Stimulated activated CD4-positive, alpha-beta T cell treated with anti-CD3 and anti-CD28 coated beads, TNF-alpha, amount 100 ng/mL, for 4 hours (primary cell): ENCODE measurements around the gene CIBAR2.

Experiments used
- DNase-seq, 3 experiments: peaks; one replicate each; pipeline ENCODE4 v3.0.0-alpha.2; 2020; ENCODE audit warnings: low read depth in 3 of 3

The CIBAR2 gene

DNA sequence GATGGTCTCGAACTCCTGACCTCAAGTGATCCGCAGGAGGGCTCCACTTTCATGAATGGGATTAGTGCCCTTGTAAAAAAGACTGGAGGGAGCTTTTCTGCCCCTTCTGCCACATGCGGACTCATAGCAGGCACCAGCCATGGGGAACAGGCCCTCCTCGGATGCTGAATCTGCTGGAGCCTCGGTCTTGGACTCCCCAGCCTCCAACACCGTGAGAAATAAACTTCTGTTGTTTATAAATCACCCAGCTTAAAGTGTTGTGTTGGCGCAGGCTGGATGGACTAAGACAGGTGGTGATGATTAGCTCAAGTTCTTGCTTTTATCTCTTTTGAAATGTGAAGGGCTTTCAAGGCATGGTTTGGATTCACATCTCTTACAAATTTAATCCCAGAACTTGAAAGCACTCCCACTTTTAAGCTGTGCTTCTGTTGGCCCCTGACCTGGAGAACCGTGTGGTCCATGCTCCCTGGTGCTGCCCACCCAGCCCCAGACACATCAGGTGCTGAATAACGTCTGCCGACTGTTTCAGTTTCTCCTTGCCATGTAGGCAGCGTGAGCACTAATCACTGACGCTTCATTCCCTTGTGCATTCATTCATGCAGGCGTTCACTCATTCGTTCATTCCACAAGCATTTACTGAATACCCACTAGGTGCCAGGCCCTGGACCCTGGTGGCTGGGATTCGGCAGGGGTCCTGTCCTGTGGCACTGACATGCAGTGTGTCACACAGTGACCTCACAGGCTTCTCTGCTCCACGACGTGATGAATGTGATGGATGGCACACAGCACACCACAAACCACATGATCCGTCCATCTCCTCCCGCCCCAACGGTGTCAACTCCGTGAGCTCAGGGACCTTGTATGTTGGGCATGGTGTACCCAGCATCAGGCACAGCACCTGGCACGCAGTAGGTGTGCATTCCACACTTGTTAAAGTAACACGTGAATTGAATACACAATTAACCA is 8.9 kb downstream of the CIBAR2 start:
- no peak for DNase-seq

DNA sequence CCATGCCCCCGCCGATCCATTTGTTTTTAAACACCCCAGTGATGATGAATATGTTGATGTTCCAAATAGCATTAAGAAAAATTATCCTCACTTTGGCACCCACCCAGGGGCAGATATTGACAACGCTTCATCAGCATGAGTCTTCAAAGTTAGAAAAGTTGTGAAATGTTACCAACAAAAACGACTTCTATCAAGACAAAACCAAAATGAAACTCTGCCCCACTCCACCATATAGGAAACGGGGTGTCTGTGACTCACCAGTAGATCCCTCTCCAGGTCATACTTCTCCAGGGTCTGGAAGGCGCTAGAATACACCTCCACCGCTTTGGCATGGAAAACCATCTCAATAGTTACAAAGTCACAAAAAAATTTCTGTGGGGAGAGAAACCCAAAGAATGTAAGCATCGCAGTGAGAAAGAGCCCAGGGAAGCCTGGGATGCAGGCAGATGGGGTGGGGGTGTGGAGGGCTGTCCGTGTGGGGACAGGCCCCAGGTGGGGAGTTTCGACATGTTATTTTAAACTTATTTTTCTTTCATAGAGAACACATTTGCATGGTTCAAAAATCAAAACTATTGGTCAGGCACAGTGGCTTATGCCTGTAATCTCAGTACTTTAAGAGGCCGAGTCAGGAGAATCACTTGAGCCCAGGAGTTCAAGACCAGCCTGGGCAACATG is 10.2 kb downstream of the CIBAR2 start:
- DNase-seq: no peak

DNA sequence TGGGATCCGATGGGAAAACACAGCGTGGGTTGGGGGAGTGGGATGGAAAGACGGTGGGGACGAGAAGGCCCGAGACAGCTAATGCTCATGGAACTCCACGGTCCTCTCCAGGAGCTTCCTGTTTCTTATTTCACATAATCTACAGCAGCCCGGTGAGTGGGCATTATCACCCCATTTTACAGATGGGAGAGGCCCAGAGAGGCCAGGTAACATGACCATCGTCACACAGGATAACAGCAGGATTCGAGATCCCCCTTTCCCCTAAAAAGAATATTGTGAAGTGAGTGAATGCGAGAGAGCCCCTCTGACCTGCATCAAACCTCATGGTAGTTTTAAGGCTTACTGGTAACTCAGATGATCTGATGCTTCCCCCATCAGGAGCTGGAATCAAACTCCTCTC is 12.0 kb downstream of the CIBAR2 start:
- no peak for DNase-seq

DNA sequence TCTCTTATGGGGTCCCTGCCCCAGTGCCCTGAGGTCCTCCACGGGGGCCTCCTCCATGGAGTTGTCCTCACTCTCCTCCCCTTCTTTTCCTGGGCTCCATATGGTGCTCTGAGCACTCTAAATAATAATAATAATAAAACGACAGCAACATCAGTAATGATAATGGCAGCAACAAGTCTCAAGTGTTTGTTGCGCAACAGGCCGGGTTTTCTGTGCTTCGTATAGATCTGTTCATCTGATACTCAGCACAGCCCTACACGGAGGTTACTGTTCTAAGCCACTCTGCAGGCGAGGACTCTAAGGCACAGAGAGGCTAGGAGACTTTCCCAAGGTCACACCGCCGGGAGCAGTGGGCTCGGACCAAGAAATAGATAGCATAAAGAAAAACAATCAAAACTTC is 13.7 kb downstream of the CIBAR2 start:
- DNase-seq: no peak

DNA sequence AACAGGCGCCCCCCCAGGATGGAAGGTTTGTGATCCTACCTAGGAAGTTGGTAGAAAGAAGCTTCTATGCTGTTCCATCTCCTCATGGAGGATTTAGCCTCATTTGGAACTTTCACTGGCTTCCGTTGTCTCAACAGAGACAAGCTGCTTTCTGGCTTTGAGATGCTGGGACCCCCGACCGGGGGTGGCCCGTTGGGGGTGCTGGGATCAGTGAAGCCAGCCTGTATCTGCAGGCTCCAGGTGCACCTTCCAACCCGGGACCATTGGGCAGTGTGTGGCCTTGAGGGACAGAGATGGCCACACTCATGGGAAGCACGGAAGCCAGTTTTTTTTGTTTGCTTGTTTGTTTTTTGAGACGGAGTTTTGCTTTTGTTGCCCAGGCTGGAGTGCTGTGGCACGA is 15.4 kb downstream of the CIBAR2 start:
- no peak for DNase-seq

DNA sequence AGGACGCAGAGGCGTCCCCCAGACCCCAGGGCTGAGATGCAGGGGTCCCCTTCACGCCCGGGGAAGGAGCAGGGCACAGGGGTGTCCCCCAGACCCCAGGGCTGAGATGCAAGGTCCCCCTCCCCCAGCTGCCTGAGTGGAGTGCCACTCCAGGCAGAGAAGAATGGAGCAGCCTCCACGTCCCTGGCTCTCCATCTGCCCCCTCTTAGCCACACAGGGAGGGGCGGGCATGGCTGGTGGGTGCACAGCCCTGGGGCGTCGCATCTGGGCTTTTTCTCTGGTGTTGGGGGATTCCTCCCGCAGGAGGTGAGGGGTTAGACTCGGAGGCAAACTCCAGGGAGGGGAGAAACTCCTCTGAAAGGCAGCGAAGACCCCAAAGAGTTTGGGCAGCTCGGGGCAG is 17.5 kb downstream of the CIBAR2 start:
- no peak for DNase-seq

DNA sequence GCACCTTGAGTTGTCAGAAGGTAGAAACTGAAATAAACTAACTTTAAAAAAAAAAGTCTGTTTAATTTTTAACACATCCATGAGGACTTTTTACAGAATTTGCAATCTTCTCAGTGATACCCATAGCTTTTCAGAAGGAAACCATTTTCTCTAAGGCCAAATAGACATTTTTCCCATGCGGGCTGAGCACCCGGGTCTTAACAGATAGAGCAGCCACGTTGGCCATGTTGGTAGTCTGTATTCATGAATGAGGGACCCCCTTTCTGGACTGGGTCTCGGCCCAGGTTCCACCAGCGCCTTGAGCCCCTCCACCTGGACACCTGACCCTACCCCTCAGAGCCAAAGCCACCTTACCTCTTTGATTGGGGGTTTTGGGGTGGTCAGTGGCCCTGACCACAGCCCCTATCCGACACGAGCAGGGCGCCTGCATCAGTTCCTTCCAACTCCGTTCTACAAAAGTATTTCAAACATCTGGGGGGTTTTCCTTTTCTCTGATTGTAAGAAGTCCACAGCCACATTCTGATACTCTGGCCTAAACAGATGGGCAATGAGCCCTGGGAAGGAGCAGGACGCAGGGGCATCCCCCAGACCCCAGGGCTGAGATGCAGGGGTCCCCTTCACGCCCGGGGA is 18.0 kb downstream of the CIBAR2 start:
- DNase-seq: no peak

DNA sequence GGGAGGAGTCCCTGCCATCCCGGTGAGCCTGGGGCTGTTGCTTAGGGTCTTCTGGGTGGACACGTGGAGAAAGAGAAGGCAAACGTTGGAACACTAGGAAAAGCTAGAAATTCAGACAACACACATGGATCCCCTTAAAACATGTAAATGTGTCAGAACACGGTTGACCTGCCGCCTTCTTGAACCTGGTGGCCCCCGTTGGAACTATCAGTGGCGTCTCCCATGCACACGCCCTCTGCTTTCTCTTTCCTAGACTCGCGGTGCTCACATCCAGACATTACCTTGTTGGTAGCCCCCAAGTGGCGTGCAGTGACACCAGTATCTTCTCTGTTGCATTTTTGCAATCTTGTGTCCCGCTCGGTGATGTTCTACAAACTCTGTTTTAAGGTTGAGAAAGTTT is 18.6 kb downstream of the CIBAR2 start:
- DNase-seq: no peak

DNA sequence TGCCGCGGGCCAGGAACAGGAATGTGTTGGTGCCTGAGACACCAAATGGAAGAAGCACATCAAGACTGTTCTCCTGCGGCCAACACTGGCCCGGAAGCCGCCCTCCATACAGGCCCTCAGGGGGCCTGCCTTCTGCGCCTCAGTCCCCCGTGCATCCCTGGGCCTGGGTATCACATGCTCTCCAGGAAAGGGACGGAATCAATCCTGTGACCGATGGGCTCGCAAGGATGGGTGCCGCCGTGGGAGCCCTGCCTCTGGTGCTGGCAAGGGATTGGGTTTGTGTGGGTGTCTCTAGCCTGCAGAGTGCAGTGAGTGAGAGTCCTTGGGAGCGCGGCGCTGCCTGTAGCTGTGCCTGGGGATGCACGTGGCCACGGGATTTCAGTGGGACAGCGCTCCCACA is 19.4 kb downstream of the CIBAR2 start:
- DNase-seq: no peak

DNA sequence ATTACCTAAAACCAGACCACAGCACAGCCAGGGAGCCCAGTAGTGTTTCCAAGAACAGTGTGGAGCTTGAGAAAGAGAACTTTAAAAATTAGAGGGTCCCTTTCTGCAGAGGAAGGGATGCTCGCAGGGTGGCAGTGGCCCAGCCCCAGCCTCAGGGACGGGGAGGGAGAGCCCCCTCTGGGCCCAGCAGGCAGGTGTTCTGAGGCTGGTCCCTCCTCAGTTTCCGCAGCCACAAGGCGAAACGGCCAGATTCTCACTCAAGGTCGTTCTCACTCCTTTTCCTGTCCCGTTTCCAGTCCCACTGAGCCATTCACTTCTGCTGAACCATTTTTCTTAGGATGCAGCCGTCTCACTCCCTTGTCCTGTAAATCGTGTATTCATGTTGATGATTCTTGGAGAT is 20.0 kb downstream of the CIBAR2 start:
- DNase-seq: no peak

DNA sequence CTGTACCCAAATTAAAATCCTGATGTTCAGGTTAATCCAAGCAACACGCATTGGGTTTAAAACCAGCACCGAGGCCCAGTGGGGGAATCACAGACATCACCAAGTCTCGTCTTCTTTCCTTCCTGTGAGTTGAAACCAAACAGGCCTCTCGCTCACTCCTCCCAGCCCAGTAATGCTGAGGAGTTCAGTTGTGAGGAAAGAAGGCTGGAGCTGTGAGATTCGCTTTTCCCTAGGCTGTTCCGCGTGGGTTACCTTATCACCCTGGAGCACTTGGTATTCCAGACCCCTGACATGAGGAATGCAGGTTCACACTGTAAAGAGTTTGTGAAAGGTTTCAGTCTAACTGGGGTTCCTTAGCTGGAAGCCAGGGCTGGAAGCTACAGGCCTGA is 20.8 kb downstream of the CIBAR2 start:
- DNase-seq: no peak

DNA sequence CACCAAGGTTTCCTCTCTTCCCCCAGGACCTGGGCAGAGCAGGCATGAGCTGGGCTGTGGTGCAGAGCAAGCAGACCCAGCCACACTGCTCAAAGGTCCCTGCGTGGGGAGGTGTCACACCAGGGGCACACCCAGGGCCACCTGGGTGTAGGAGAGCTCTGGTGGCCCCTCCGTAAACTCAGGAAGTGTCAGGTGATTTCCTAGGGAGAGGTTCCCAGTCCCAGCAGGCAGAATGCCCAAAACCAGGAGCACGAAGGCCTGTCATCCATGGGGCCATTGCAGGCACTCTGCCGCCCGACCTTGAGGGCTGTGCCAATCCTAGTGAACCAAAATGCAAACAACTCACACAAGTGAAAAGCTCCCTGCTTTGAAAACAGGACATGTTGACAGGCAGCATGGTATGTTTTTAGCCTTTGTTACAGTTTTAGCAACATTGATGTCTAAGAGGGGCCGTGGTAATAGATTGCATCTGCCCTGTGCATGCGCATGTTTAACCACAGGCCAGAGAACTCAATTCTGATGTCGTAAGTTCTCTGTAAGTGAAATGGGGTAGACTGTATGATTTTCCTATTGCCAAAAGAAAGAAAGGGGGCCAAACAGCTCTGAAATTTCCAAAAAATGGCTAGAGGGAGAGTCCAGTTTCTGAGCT is 21.3 kb downstream of the CIBAR2 start:
- no peak for DNase-seq

DNA sequence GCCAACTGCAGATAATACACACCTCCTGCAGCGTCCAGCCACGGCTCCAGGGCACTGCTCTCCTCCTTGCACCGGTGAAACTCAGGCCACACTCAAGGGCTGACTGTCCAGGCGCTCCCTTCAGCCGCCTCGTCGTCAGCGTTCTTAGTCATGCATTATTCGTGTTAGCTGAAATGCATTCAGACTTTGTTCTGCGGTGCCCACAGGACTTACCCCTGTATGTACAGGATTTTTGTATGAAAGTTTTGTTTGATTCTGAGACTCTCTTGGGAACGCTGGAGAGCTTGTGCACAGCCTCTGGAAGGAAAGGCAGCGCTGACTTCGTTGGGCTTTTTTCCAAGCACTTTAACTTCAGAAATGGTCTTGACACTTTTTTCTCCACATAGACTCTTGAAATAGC is 22.1 kb downstream of the CIBAR2 start:
- DNase-seq: no peak

DNA sequence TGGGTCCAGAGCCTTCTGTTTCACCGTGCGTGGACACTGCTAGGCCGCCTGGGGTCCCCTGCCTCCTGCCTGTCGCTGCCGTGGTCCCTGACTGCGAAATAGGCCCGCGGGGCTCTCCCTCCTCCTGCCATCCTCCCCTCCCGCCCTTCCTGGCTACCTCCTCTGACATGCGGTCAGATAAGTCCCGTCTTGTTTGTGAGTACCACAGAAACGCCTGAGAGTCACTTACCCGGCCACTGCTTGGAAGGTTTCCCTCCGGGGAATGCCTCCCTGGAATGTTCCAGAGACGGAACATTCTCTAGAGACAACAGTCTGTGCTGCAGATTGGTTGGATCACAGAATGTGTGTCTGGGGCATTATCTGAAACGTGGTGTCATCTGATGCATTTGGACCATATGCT is 22.7 kb downstream of the CIBAR2 start:
- no peak for DNase-seq

DNA sequence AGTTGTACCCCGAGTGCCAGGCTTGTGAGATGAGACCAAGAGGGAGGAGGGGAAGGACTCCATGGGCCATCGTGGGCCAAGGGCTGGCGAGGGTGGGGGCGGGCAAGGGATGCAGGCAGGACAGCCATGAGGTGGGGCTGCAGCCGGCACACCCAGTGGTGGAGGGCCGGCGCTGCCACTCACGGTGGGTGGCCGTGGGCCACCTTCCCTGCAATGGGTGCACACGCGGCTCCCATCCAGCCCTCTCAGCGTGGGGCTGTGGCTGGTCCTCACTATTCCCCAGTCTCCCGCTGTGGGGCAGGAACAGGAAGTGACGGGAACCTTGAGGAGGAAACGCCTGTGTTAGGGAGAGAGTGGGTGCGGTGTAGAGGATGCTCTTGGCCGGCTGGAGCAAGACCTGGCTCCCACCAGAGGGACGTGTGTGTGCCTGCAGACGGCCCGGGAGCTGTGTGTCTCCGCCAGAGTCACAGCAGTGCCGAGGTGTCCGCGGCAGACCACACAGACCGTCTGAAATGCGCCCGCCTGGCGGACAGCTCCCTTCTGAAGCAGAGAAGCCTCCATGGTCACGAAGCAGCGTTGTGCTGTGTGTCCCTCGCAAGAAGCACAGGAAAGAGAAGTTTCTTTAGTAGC is 23.6 kb downstream of the CIBAR2 start:
- DNase-seq: no peak

DNA sequence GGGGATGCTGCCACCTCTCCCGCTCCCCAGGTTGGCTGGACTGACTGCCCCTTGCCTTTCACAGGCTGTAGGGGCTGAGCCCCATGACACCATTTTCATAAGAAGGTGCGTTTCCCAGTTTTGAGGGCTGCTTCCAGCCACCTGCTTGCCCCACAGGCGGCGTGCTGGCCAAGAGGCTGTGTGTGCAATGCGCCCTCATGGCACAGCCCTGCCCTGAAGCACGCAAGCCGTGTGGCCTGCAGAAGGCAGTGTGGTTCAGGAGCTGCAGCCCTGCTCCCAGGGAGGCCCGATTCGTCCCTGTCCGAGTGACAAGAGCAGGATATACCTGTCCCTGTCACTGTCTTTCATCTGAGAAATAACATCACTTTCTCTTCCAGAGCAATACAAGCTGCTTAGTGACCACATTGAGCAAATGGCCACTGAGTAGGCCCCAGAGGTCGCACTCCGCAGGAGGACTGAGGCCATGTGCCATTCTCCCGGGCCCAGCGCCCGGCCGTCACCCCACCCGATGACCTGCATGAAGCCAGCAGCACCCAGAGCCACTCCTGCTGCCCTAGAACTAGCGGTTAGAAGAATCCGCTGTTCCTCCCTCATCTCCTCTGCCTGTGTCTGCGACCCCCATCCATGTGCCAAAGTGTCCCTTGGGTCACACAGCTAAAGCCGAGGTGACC is 24.2 kb downstream of the CIBAR2 start:
- no peak for DNase-seq

DNA sequence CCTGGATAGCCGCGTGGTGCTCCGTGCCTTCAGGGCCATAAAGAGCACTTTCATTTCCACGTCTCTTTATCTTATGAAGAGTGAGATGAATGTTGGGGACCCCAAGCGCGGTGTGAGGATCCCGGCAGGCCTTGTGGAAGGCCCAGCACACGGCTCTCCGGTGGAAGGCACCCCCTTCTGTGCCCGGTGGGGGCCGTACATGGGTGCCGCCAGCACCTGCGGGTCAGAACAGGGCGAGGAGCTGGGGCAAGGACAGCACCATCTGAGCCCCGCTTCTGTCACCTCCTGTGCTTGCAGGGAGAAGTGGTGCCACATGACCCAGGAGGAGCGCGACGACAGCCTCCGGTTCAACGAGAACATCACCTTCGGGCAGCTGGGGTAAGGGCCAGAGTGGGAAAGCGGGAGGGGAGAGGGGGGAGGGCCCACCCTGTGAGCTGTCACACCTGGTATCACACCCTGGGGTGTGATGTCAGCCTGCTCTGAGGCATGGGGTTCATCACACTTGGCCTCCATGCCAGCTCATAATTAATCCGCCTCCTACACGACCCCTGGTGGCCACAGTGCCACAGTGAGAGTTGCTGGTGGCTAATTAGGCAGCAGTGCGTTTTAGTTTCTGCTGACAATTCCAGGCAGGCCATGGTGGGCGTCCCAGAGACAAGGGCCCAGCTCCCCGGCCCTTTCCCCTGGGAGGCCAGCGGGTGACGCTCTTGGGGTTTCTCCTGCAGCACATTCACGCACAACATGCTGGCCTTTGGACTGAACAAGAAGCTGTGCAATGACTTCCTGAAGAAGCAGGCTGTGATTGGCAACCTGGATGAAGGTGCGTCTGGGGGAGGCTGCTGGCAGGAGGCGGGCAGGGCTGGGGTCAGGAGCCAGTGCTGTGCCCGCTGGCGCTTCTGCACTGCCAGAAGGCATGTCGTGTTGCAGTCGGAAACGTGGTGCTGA is 25.7 kb downstream of the CIBAR2 start:
- DNase-seq: peak; percentile 57 to 66 (median 58)

DNA sequence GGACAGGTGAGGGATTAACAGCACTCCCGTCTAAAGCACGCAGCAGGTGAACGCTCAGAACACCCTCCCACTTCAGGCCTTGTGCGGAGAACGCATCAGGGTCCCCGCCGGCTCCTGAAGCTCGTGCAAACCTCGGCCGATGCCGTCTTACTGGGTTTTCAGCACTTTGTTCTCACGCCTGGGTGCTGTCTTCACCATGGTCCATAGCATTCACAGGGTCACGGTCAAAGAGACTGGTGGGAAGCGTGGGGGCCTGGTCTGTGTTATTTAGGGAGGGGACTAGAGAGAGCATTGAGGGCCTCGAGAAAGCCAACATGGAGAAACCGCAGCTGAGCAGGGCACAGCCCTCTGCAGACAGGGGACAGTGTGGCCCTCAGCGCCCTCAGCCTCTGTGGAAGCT is 26.6 kb downstream of the CIBAR2 start:
- DNase-seq: no peak

DNA sequence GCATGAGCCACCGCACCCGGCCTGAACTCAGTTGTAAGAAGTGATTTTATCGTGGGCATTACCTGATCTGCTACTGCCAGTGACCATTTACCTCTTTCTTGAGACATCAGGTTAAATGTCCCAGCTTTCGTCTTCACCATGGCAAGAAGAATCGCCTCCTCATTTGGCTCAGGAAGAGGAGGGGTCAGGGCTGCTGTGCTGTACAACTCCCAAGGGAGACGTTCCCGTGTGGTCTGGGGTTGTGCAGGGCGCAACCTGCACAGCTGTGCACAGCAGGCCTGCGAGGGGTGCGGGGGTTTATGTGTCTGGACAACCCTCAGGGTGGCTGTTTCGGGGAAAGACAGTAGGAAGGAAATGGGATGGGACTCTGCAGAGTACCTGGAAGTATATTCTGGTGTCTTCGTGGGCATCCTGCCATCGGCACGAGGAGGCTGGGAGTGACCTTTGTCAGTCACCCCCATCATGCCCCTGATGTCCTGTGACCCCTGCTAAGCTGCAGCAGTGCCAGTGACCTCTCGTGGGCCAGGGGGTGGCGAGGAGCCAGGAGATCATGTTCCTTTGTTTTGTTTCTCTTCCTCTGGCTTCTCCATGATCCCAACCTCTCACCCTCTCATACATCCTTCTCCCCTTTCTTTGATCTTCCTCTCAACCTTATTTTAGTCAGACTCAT is 27.3 kb downstream of the CIBAR2 start:
- DNase-seq: no peak
